GM12874 (cell line): ENCODE data around the gene CNNM3.
A peak's percentile ranks its signal among the peaks of the same experiment; 100 is the strongest.

Source experiments
- CTCF ChIP-seq: IDR thresholded peaks from 2 replicates; pipeline ENCODE4 v1.5.1; 2011; ENCODE audit warnings: low read depth, mild to moderate bottlenecking, control low read depth, low read length, moderate library complexity; ENCODE audit not compliant: insufficient read depth

CNNM3 gene

GRCh38 chr2:96847586-96847985, 31.5 kb downstream of the CNNM3 start:
- no peak for TF ChIP-seq CTCF

GRCh38 chr2:96848264-96848663, 32.2 kb downstream of the CNNM3 start:
- no peak for TF ChIP-seq CTCF

- no peak for TF ChIP-seq CTCF
These were observed 36.6 kb downstream of the CNNM3 start for GRCh38 chr2:96852667-96853066.

GRCh38 chr2:96853321-96853720, 37.3 kb downstream of the CNNM3 start:
- no peak for TF ChIP-seq CTCF

- no peak for TF ChIP-seq CTCF
These were observed 41.0 kb downstream of the CNNM3 start for GRCh38 chr2:96856776-96857666.

- TF ChIP-seq CTCF: peak; percentile 93
These were observed 41.8 kb downstream of the CNNM3 start, which contains the start of gene ANKRD39 for GRCh38 chr2:96857667-96858372. ANKRD39 (minus strand) TSS chr2:96858016; CDS start chr2:96857987, 29 bp downstream.

- TF ChIP-seq CTCF: no peak
These were observed 43.1 kb downstream of the CNNM3 start for GRCh38 chr2:96859099-96859649.
